GM13977 (cell line): Measurements from ENCODE around the gene ENO2.

Experiments
- DNase-seq: peaks from one replicate; pipeline ENCODE4 v3.0.0; 2012; ENCODE audit warnings: low spot score
- CTCF ChIP-seq: IDR thresholded peaks from 2 replicates; pipeline ENCODE4 v1.5.1; 2012; ENCODE audit warnings: mild to moderate bottlenecking, control low read depth; ENCODE audit not compliant: insufficient read depth; ENCODE audit errors: extremely low read depth, missing control alignments
- in situ Hi-C: fragments of 300-500 bp; cut with MboI; formaldehyde crosslinking; loops from one replicate; pipeline ENCODE4 v1.12.0; 2022; ENCODE audit warnings: low sequenced_read_pairs, low pct_unique_long_range_greater_than_20kb, mixed read lengths, inconsistent platforms; ENCODE audit not compliant: unreplicated experiment

The ENO2 gene

GRCh38 chr12:6951551-6952120 lies 37.3 kb downstream of the ENO2 start:
- TF ChIP-seq CTCF, result no peak
- in situ Hi-C loops, result no loop called here

GRCh38 chr12:6952121-6952862 lies 37.9 kb downstream of the ENO2 start:
- in situ Hi-C loops, result no loop called here
- DNase-seq, result no peak
- peak; percentile 7 for TF ChIP-seq CTCF

More at GRCh38 chr12:6951551-6952120, 37.3 kb downstream of the ENO2 start:
- DNase-seq, result no peak

- no peak for TF ChIP-seq CTCF
- DNase-seq, result no peak
- in situ Hi-C loops, result no loop called here
Measured at GRCh38 chr12:6952863-6953441, 38.6 kb downstream of the ENO2 start.

- in situ Hi-C loops, result no loop called here
Measured at GRCh38 chr12:6953442-6954315, 39.3 kb downstream of the ENO2 start.

GRCh38 chr12:6954316-6955107 lies 40.1 kb downstream of the ENO2 start:
- no peak for TF ChIP-seq CTCF
- in situ Hi-C loops, result no loop called here
- DNase-seq, result no peak

More at GRCh38 chr12:6953442-6954315, 39.3 kb downstream of the ENO2 start:
- peak; percentile 78 for DNase-seq
- TF ChIP-seq CTCF, result no peak
